Aorta (tissue), 5 donors: Measurements from ENCODE around the gene SYT9. TPM values are rescaled to one million over a fixed set of nuclear protein-coding genes. Genes with fewer than 3 reads are reported as not detected.

Experiments used
- ATAC-seq: fragments of 200-7000 bp; cut with Tn5 transposase; one replicate; pipeline ENCODE4 v1.9.1; 2022; ENCODE audit warnings: moderate library complexity; ENCODE audit not compliant: low FRiP score
- DNase-seq, 2 donors: peaks; one replicate each; pipeline ENCODE4 v3.0.0-alpha.2; 2020
- H3K27ac ChIP-seq, 2 donors: one replicate each; pipeline ENCODE4 v1.5.1; 2013; ENCODE audit warnings: low read length in 2 of 2, mild to moderate bottlenecking in 2 of 2, moderate library complexity in 2 of 2, control low read depth in 1 of 2, inconsistent platforms in 1 of 2, low read depth in 1 of 2
- H3K27me3 ChIP-seq, 2 donors: one replicate each; pipeline ENCODE4 v1.6.1; 2013; ENCODE audit warnings: control low read depth in 1 of 2, low read length in 1 of 2, mild to moderate bottlenecking in 1 of 2, moderate library complexity in 1 of 2; ENCODE audit not compliant: insufficient read depth in 2 of 2, control insufficient read depth in 1 of 2
- H3K36me3 ChIP-seq, 2 donors: one replicate each; pipeline ENCODE4 v1.6.1; 2013; ENCODE audit warnings: control low read depth in 1 of 2, low read length in 1 of 2, mild to moderate bottlenecking in 1 of 2; ENCODE audit not compliant: insufficient read depth in 2 of 2, control insufficient read depth in 1 of 2
- H3K4me1 ChIP-seq, 2 donors: one replicate each; pipeline ENCODE4 v1.6.1; 2013; ENCODE audit warnings: low read length in 2 of 2, control low read depth in 1 of 2, mild to moderate bottlenecking in 1 of 2, moderate library complexity in 1 of 2; ENCODE audit not compliant: insufficient read depth in 2 of 2, control insufficient read depth in 1 of 2
- H3K4me3 ChIP-seq, 2 donors: one replicate each; pipeline ENCODE4 v1.5.1; 2013; ENCODE audit warnings: low read length in 2 of 2, control low read depth in 1 of 2, mild to moderate bottlenecking in 1 of 2
- H3K9me3 ChIP-seq: one replicate; pipeline ENCODE4 v1.6.1; 2013; ENCODE audit warnings: mild to moderate bottlenecking, low read length; ENCODE audit not compliant: control insufficient read depth
- WGBS, 2 donors: extraction: QIAGEN DNeasy Blood & Tissue Kit; methylation state at CpG; one replicate each; pipeline ENCODE4 v1.1.7; 2013; 5-methylcytosine and 5-hydroxymethylcytosine counted together
- intact Hi-C, 2 donors: fragments of 100-400 bp; cut with DNase I; formaldehyde crosslinking; loops; one replicate each; pipeline versions ENCODE4 v1.14.2 to v1.15.0; 2022
- polyA plus RNA-seq, 2 donors: library from polyadenylated mRNA; stranded (reverse); fragments of 200-250 nt; gene quantifications; one replicate each; pipeline ENCODE4 v1.2.3, GENCODE V29; 2013
- total RNA-seq, 2 donors: library from RNA; stranded (reverse); fragmentation: NEBNext Ultra II Directional; extraction: Animal tissue kit (Norgen Biotek cat#: 25700); gene quantifications; one replicate each; pipeline ENCODE4 v1.2.1, GENCODE V29; 2021
- donor health status: healthy with polysubstance abuse.
- donor health status: Bipolar disorder and iron deficiency.
- donor health status: DM: no; HTN: no; CAD: no.
- donor health status: DM: no; HTN: no; CAD: no.
- donor health status: DM: yes; HTN: yes; CAD: no.

Gene SYT9
- total and polyA plus RNA-seq, 4 donors, result 0.08 to 0.38 (median 0.22) TPM

- Histone ChIP-seq H3K36me3 (peaks cover 0 to 5% of the 10 kb centered on the region in 2 donors), H3K27me3 (no peaks in the 10 kb centered on the region), H3K27ac (no peak overlapping the region), H3K9me3 (no peaks in the 10 kb centered on the region), H3K4me3 (no peak overlapping the region), H3K4me1 (peaks cover 0 to 4% of the 10 kb centered on the region in 2 donors)
- WGBS, 2 donors, result 19 to 26% methylated on average over 2 of the region's 2 CpGs
- ATAC-seq (no peak), DNase-seq (no peak)
- intact Hi-C loops, result no loop called here
Observed at GRCh38 chr11:7487360-7487759, 235.7 kb downstream of the SYT9 start.

- H3K4me3 ChIP-seq, result no peak overlapping the region
- H3K36me3 ChIP-seq, result peaks cover 0 to 5% of the 10 kb centered on the region in 2 donors
- DNase-seq (no peak), ATAC-seq (no peak)
- H3K9me3 ChIP-seq, result no peaks in the 10 kb centered on the region
- WGBS, 2 donors, result 96 to 100% methylated on average over 1 of the region's 1 CpG
- H3K4me1 ChIP-seq, result peaks cover 0 to 4% of the 10 kb centered on the region in 2 donors
- intact Hi-C loops, result no loop called here
- no peaks in the 10 kb centered on the region for H3K27me3 ChIP-seq
- no peak overlapping the region for H3K27ac ChIP-seq
Observed at GRCh38 chr11:7488681-7489080, 237.0 kb downstream of the SYT9 start.

GRCh38 chr11:7489376-7489775 lies 237.7 kb downstream of the SYT9 start:
- Histone ChIP-seq H3K9me3 (no peaks in the 10 kb centered on the region), H3K27ac (no peak overlapping the region), H3K4me1 (peaks cover 0 to 4% of the 10 kb centered on the region in 2 donors), H3K4me3 (no peak overlapping the region), H3K27me3 (no peaks in the 10 kb centered on the region), H3K36me3 (peaks cover 0 to 5% of the 10 kb centered on the region in 2 donors)
- no peak for DNase-seq
- intact Hi-C loops, result no loop called here
- WGBS, 2 donors, result 95% methylated on average over 2 of the region's 2 CpGs
- no peak for ATAC-seq

GRCh38 chr11:7490054-7490453 lies 238.3 kb downstream of the SYT9 start:
- Histone ChIP-seq H3K27me3 (no peaks in the 10 kb centered on the region), H3K36me3 (peaks cover 2 to 5% of the 10 kb centered on the region in 2 donors), H3K4me1 (peaks cover 0 to 4% of the 10 kb centered on the region in 2 donors), H3K9me3 (no peaks in the 10 kb centered on the region), H3K4me3 (no peak overlapping the region), H3K27ac (no peak overlapping the region)
- 78 to 84% methylated on average over 4 of the region's 4 CpGs for WGBS, 2 donors
- DNase-seq, result no peak
- peak; percentile 27 for ATAC-seq
- intact Hi-C loops, result no loop called here

GRCh38 chr11:7490535-7490934 lies 238.8 kb downstream of the SYT9 start:
- intact Hi-C loops, result no loop called here
- Histone ChIP-seq H3K27ac (no peak overlapping the region), H3K9me3 (no peaks in the 10 kb centered on the region), H3K4me3 (no peak overlapping the region), H3K4me1 (peaks cover 0 to 4% of the 10 kb centered on the region in 2 donors), H3K27me3 (no peaks in the 10 kb centered on the region), H3K36me3 (peaks cover 2 to 5% of the 10 kb centered on the region in 2 donors)
- DNase-seq (no peak), ATAC-seq (peak; percentile 29)
- 88 to 89% methylated on average over 1 of the region's 1 CpG for WGBS, 2 donors

GRCh38 chr11:7492253-7492652 lies 240.5 kb downstream of the SYT9 start:
- H3K36me3 ChIP-seq, result peaks cover 2 to 5% of the 10 kb centered on the region in 2 donors
- WGBS, 2 donors, result 87 to 94% methylated on average over 1 of the region's 1 CpG
- no peak for ATAC-seq

GRCh38 chr11:7493670-7494069 lies 242.0 kb downstream of the SYT9 start:
- Histone ChIP-seq H3K4me1 (no peaks in the 10 kb centered on the region), H3K27ac (no peak overlapping the region), H3K9me3 (no peaks in the 10 kb centered on the region), H3K27me3 (no peaks in the 10 kb centered on the region), H3K36me3 (peaks cover 1 to 3% of the 10 kb centered on the region in 2 donors), H3K4me3 (no peak overlapping the region)
- DNase-seq, result no peak
- ATAC-seq, result no peak
- intact Hi-C loops, result no loop called here
- WGBS, 2 donors, result 83 to 94% methylated on average over 2 of the region's 2 CpGs

More at GRCh38 chr11:7492253-7492652, 240.5 kb downstream of the SYT9 start:
- Histone ChIP-seq H3K27ac (no peak overlapping the region), H3K9me3 (no peaks in the 10 kb centered on the region), H3K4me1 (peaks cover 0 to 4% of the 10 kb centered on the region in 2 donors), H3K27me3 (no peaks in the 10 kb centered on the region), H3K4me3 (no peak overlapping the region)
- DNase-seq, result no peak
- intact Hi-C loops, result no loop called here

- intact Hi-C loops, result no loop called here
- DNase-seq (no peak), ATAC-seq (no peak)
- H3K27ac ChIP-seq, result no peak overlapping the region
- 93 to 96% methylated on average over 5 of the region's 5 CpGs for WGBS, 2 donors
- H3K9me3 ChIP-seq, result no peaks in the 10 kb centered on the region
- H3K4me3 ChIP-seq, result no peak overlapping the region
- no peaks in the 10 kb centered on the region for H3K4me1 ChIP-seq
- H3K36me3 ChIP-seq, result peaks cover 0 to 4% of the 10 kb centered on the region in 2 donors
- H3K27me3 ChIP-seq, result no peaks in the 10 kb centered on the region
Observed at GRCh38 chr11:7494086-7494745, 242.5 kb downstream of the SYT9 start.

- Histone ChIP-seq H3K4me1 (no peaks in the 10 kb centered on the region), H3K9me3 (no peaks in the 10 kb centered on the region), H3K27ac (no peak overlapping the region), H3K4me3 (no peak overlapping the region), H3K36me3 (peaks cover 0 to 4% of the 10 kb centered on the region in 2 donors), H3K27me3 (no peaks in the 10 kb centered on the region)
- DNase-seq (peak in 1 of 2 donors; percentile 66), ATAC-seq (peak; percentile 11)
- 85 to 96% methylated on average over 4 of the region's 4 CpGs for WGBS, 2 donors
- intact Hi-C loops, result no loop called here
Observed at GRCh38 chr11:7495882-7496551, 244.3 kb downstream of the SYT9 start.
